ENCODE data around the gene CENPVL1. TPM values are rescaled to one million over a fixed set of nuclear protein-coding genes. Genes with fewer than 3 reads are reported as not detected.

Gene CENPVL1
- total RNA-seq, result not detected in 2 replicates

DNA sequence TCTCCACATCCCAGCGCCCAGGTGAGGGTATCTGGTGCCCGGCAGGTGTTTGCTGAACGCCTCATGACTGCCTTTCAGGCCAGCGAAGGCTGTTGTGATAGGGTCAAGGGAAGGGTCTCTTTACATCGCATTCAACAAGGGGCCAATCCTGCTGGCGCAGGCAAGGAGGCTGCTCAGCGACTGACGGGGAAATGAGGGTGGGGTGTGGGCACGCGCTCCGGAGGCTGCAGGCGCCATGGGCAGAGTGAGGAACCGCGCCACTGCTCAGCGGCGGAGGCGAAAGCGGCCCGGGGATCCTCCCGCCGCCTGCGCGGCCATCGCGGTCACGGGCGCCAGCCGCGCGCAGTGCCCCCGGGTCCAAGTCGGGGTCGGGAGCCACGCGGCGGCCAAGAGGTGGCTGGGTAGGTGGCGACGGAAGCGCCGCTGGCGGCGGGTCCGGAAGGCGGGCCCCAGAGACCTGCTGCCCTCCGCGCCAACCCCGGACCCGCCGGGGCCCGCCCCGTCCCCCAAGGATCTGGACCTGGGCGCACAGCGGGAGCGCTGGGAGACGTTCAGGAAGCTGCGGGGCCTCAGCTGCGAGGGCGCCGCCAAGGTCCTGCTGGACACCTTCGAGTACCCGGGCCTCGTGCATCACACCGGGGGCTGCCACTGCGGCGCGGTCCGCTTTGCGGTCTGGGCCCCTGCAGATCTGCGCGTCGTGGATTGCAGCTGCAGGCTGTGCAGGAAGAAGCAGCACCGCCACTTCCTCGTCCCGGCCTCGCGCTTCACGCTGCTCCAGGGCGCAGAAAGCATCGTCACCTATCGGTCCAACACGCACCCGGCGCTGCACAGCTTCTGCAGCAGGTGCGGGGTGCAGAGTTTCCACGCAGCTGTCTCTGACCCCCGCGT is at the start of gene CENPVL1:
TSS of gene CENPVL1 (plus strand) at position 236 of the 888 bp plus-strand sequence. CDS start at position 236, 0 bp downstream.

DNA sequence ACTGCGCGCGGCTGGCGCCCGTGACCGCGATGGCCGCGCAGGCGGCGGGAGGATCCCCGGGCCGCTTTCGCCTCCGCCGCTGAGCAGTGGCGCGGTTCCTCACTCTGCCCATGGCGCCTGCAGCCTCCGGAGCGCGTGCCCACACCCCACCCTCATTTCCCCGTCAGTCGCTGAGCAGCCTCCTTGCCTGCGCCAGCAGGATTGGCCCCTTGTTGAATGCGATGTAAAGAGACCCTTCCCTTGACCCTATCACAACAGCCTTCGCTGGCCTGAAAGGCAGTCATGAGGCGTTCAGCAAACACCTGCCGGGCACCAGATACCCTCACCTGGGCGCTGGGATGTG is 27.6 kb upstream of the CENPVL1 start, which contains the start of gene CENPVL2:
TSS of gene CENPVL2 (minus strand) at position 112 of the 343 bp plus-strand sequence. CDS start at position 112, 0 bp downstream.

DNA sequence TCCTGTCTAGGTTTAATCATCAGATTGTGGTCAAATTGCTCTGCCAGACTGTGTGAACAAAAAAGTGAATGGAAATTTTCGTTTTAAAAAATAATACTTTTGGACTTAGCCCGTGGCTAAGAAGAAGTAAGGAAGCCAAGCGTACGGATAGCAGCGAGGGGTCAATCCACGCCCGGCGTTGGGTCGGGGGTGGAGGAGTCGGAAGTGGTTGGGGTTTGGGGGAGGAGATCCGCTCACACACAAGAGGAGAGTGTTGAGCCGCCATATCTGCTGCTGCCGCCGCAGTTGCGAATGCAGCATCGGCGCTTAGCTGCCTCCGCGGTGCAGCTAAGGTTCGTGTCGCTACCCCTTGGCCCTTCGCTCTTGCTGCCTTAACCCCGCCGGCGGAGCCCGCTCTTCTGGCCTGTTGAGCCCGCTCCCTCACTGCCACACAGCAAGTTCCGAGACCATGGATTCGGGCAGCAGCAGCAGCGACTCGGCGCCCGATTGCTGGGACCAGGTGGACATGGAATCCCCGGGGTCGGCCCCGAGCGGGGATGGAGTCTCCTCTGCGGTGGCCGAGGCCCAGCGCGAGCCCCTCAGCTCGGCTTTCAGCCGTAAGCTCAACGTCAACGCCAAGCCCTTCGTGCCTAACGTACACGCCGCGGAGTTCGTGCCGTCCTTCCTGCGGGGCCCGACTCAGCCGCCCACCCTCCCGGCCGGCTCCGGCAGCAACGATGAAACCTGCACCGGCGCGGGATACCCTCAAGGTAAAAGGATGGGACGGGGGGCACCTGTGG is 33.1 kb downstream of the CENPVL1 start, which contains the start of gene GSPT2:
TSS of gene GSPT2 (plus strand) at position 264 of the 779 bp plus-strand sequence. CDS start at position 449, 185 bp downstream.

Other genes with a start within 250 kb of the CENPVL1 start
- 9.1 and 9.6 TPM in 2 replicates for gene NUDT11, start 213.9 kb upstream of the CENPVL1 start, total RNA-seq
- gene CENPVL3, start 91.6 kb upstream of the CENPVL1 start, total RNA-seq, result not detected in 2 replicates
- gene CENPVL2, start 27.7 kb upstream of the CENPVL1 start, total RNA-seq, result not detected in 2 replicates
- gene GSPT2, start 32.9 kb downstream of the CENPVL1 start, total RNA-seq, result 7.2 and 7.6 TPM in 2 replicates
- 351 and 403 TPM in 2 replicates for gene MAGED1, start 183.1 kb downstream of the CENPVL1 start, total RNA-seq

Data from hair follicle dermal papilla cell (primary cell).